Immature natural killer cell (primary cell): ENCODE measurements around the gene GATAD1. TPM values are rescaled to one million over a fixed set of nuclear protein-coding genes. Genes with fewer than 3 reads are reported as not detected.

Experiments used
- polyA plus RNA-seq, 3 donors: library from polyadenylated mRNA; unstranded; fragments of 300-500 nt; fragmentation: Illumina TruSeq; gene quantifications; one replicate each; pipeline ENCODE4 v1.2.3, GENCODE V29; 2021

Gene GATAD1
- polyA plus RNA-seq, 3 donors from 2014 or later: 9.3 to 15.0 (median 12.2) TPM

Other genes starting within 250 kb of the GATAD1 start
- 10 to 100 TPM in 1 of 3 donors, 1 to 10 TPM in 2; 7.0 to 21.3 (median 7.4) TPM for gene KRIT1, start 201.6 kb upstream of the GATAD1 start, polyA plus RNA-seq
- gene ANKIB1, start 201.5 kb upstream of the GATAD1 start, polyA plus RNA-seq: 10 to 100 TPM in 2 of 3 donors, 1 to 10 TPM in 1; 9.6 to 18.6 (median 13.4) TPM
- not detected for gene ERVW-1, start 30.5 kb downstream of the GATAD1 start, polyA plus RNA-seq
- gene PEX1, start 81.0 kb downstream of the GATAD1 start, polyA plus RNA-seq: 1 to 10 TPM; 4.4 to 5.9 (median 5.7) TPM
- gene RBM48, start 81.3 kb downstream of the GATAD1 start, polyA plus RNA-seq: 10 to 100 TPM; 24.6 to 37.0 (median 25.5) TPM
- gene FAM133B, start 142.9 kb downstream of the GATAD1 start, polyA plus RNA-seq: 10 to 100 TPM in 2 of 3 donors, 1 to 10 TPM in 1; 7.4 to 20.5 (median 19.4) TPM